HG03378 (cell line): ENCODE data around the gene ANKRD65.
"Not testable (repeated sequence)": the region's sequence is repeated elsewhere in the genome, so short reads cannot be mapped to it uniquely, and the experiment has no call there.

Experiments used
- ATAC-seq: cut with Tn5 transposase; IDR thresholded peaks from one replicate; pipeline ENCODE4 v1.9.1; 2021; ENCODE audit warnings: mild to moderate bottlenecking, moderate library complexity; ENCODE audit not compliant: unreplicated experiment

ANKRD65 gene

GRCh38 chr1:1418464-1419362, 2.4 kb downstream of the ANKRD65 start:
- ATAC-seq, result no peak

- not testable (repeated sequence) for ATAC-seq
Measured at GRCh38 chr1:1417825-1418463, 3.1 kb downstream of the ANKRD65 start.

- not testable (repeated sequence) for ATAC-seq
Measured at GRCh38 chr1:1417396-1417795, 3.7 kb downstream of the ANKRD65 start.

GRCh38 chr1:1415751-1416150, 5.3 kb downstream of the ANKRD65 start:
- no peak for ATAC-seq

- ATAC-seq, result not testable (repeated sequence)
Measured at GRCh38 chr1:1412311-1412902, 8.7 kb downstream of the ANKRD65 start.

- ATAC-seq, result no peak
Measured at GRCh38 chr1:1411626-1412025, 9.4 kb downstream of the ANKRD65 start.

GRCh38 chr1:1410238-1410637, 10.8 kb downstream of the ANKRD65 start:
- ATAC-seq, result not testable (repeated sequence)

GRCh38 chr1:1407636-1408318, 13.3 kb downstream of the ANKRD65 start:
- ATAC-seq, result no peak

- ATAC-seq, result peak; percentile 68
Measured at GRCh38 chr1:1406821-1407635, 14.0 kb downstream of the ANKRD65 start, which contains the start of gene MRPL20. Gene MRPL20, minus strand, starts transcription at chr1:1407293. Its CDS starts 76 bp downstream, at chr1:1407217.

- no peak for ATAC-seq
Measured at GRCh38 chr1:1406101-1406820, 14.8 kb downstream of the ANKRD65 start.

- ATAC-seq, result no peak
Measured at GRCh38 chr1:1403653-1404052, 17.4 kb downstream of the ANKRD65 start.

- not testable (repeated sequence) for ATAC-seq
Measured at GRCh38 chr1:1402901-1403392, 18.1 kb downstream of the ANKRD65 start.

GRCh38 chr1:1402072-1402900, 18.8 kb downstream of the ANKRD65 start:
- ATAC-seq, result no peak

GRCh38 chr1:1401457-1402010, 19.5 kb downstream of the ANKRD65 start:
- ATAC-seq, result no peak

- no peak for ATAC-seq
Measured at GRCh38 chr1:1400576-1401456, 20.3 kb downstream of the ANKRD65 start.

- no peak for ATAC-seq
Measured at GRCh38 chr1:1399872-1400575, 21.1 kb downstream of the ANKRD65 start.
